Heart left ventricle (tissue), 13 donors: ENCODE measurements around the gene IKZF4.

Experiments
- CTCF ChIP-seq, 12 donors: fragments of 200-600 bp; sonication (generic) in 4 of 12; IDR thresholded peaks; one replicate each; pipeline versions ENCODE4 v1.5.0 to v1.8.0; 2018 to 2022; ENCODE audit warnings: antibody characterized with exemption in 12 of 12, mild to moderate bottlenecking in 5 of 12
- POLR2A ChIP-seq, 2 donors: fragments of 450-650 bp; IDR thresholded peaks; one replicate each; pipeline ENCODE4 v1.6.1; 2017; ENCODE audit warnings: antibody characterized with exemption in 2 of 2, mild to moderate bottlenecking in 2 of 2, moderate library complexity in 2 of 2
- donor health status: ischemic (EF 13 %, LVEDD 7.1; RV severe dilation, severe dysfunction).
- donor health status: DM: no; HTN: yes; CAD: no.
- donor health status: DM: no; HTN: no; CAD: no.
- donor health status: ischemic (EF 25% LVEDD 6.9; RV normal size, moderate dysfunction).
- donor health status: ischemic (EF 25% LVEDD 5.7; RV mildly dilated, moderate dysfunction).
- donor health status: ischemic (EF 35%, LVEDD 5.7; RV mildly dilated, moderate dysfunction).
- donor health status: nonischemic (EF 11% LVEDD 7.7; RV severe dilation, severe dysfunction).
- donor health status: DM: yes; HTN: yes; CAD: no.
- donor health status: PGD.
- donor health status: ischemic (EF 29% LVEDD 5.4; RV normal size, mild dysfunction).
- donor health status: nonischemic (EF 23%, LVEDD 6.1; RV moderate dilation, normal function).

GRCh38 chr12:56042843-56043242 is 22.0 kb downstream of the IKZF4 start:
- TF ChIP-seq CTCF (IDR thresholded peaks at IDR 0.05) (no peak), POLR2A (IDR thresholded peaks at IDR 0.05) (no peak)
